NCI-H2196 (cell line): ENCODE results near the gene SPOCK1.
A peak's percentile ranks its signal among the peaks of the same experiment; 100 is the strongest.

Experiments used
- DNase-seq: peaks from one replicate; lab custom pipeline; 2025; ENCODE audit not compliant: unreplicated experiment; lab: John Stamatoyannopoulos, UW

The SPOCK1 gene

GRCh38 chr5:137304226-137304874 is 194.8 kb downstream of the SPOCK1 start:
- DNase-seq: peak; percentile 91

GRCh38 chr5:137303509-137303908 is 195.6 kb downstream of the SPOCK1 start:
- DNase-seq: no peak

- no peak for DNase-seq
Measured at GRCh38 chr5:137300411-137301240, 198.5 kb downstream of the SPOCK1 start.

GRCh38 chr5:137296213-137296781 is 202.8 kb downstream of the SPOCK1 start:
- DNase-seq: peak; percentile 59

- no peak for DNase-seq
Measured at GRCh38 chr5:137294604-137295003, 204.5 kb downstream of the SPOCK1 start.

- DNase-seq: peak; percentile 24
Measured at GRCh38 chr5:137292461-137293027, 206.6 kb downstream of the SPOCK1 start.

GRCh38 chr5:137291436-137291835 is 207.7 kb downstream of the SPOCK1 start:
- DNase-seq: no peak

GRCh38 chr5:137291031-137291430 is 208.1 kb downstream of the SPOCK1 start:
- no peak for DNase-seq

GRCh38 chr5:137290373-137290772 is 208.8 kb downstream of the SPOCK1 start:
- DNase-seq: no peak

- no peak for DNase-seq
Measured at GRCh38 chr5:137289856-137290255, 209.3 kb downstream of the SPOCK1 start.

- no peak for DNase-seq
Measured at GRCh38 chr5:137287569-137287968, 211.6 kb downstream of the SPOCK1 start.

GRCh38 chr5:137286025-137286610 is 213.0 kb downstream of the SPOCK1 start:
- no peak for DNase-seq

- DNase-seq: peak; percentile 54
Measured at GRCh38 chr5:137283801-137284200, 215.3 kb downstream of the SPOCK1 start.

GRCh38 chr5:137282216-137282615 is 216.9 kb downstream of the SPOCK1 start:
- no peak for DNase-seq

GRCh38 chr5:137281201-137281600 is 217.9 kb downstream of the SPOCK1 start:
- no peak for DNase-seq

GRCh38 chr5:137280656-137281055 is 218.5 kb downstream of the SPOCK1 start:
- no peak for DNase-seq

GRCh38 chr5:137279521-137280231 is 219.4 kb downstream of the SPOCK1 start:
- peak; percentile 33 for DNase-seq

- DNase-seq: no peak
Measured at GRCh38 chr5:137278476-137278875, 220.7 kb downstream of the SPOCK1 start.

- DNase-seq: peak; percentile 32
Measured at GRCh38 chr5:137275083-137275482, 224.0 kb downstream of the SPOCK1 start.

GRCh38 chr5:137273511-137273910 is 225.6 kb downstream of the SPOCK1 start:
- DNase-seq: no peak

GRCh38 chr5:137272831-137273230 is 226.3 kb downstream of the SPOCK1 start:
- DNase-seq: no peak
